K562 (cell line): Measurements from ENCODE around the gene ZDHHC14. TPM values are rescaled to one million over a fixed set of nuclear protein-coding genes. Genes with fewer than 3 reads are reported as not detected.

Experiments used
- BRD4 ChIP-seq: fragments of 200-600 bp; sonication (generic); IDR thresholded peaks from 2 replicates; pipeline ENCODE4 v1.6.1; 2017; ENCODE audit warnings: inconsistent platforms
- CBX1 ChIP-seq: sonication (generic); IDR thresholded peaks from 2 replicates; pipeline ENCODE4 v1.6.1; 2016; ENCODE audit warnings: antibody characterized with exemption, low read depth, mild to moderate bottlenecking
- DACH1 ChIP-seq: fragments of 450-650 bp; IDR thresholded peaks from 2 replicates; pipeline ENCODE4 v1.6.1; 2018; ENCODE audit not compliant: partially characterized antibody
- DDX20 ChIP-seq: fragments of 450-650 bp; IDR thresholded peaks from 2 replicates; pipeline ENCODE4 v1.6.1; 2016; ENCODE audit warnings: missing genetic modification characterization, low read depth, mild to moderate bottlenecking, missing compliant biosample characterization, moderate library complexity
- ZBTB17 ChIP-seq: fragments of 450-650 bp; formaldehyde crosslinking; IDR thresholded peaks from 2 replicates; pipeline ENCODE4 v1.4.0; 2020; ENCODE audit warnings: mild to moderate bottlenecking
- ZNF324 ChIP-seq: fragments of 250-450 bp; sonication (Bioruptor Pico); IDR thresholded peaks from 2 replicates; pipeline ENCODE4 v1.4.0; 2020; ENCODE audit warnings: mild to moderate bottlenecking
- ZNF589 ChIP-seq: fragments of 200-800 bp; sonication (Bioruptor generic); IDR thresholded peaks from 2 replicates; pipeline ENCODE4 v1.6.1; 2016; ENCODE audit warnings: low read depth, missing genetic modification characterization, missing compliant biosample characterization
- ZNF592 ChIP-seq: fragments of 450-650 bp; IDR thresholded peaks from 2 replicates; pipeline ENCODE4 v1.6.1; 2017; ENCODE audit warnings: antibody characterized with exemption, mild to moderate bottlenecking
- polyA plus RNA-seq, 8 experiments: library from polyadenylated mRNA; depleted of rRNA in 4 of 8; stranded (reverse) in 5 of 8; unstranded in 3 of 8; fragments of >200 nt; fragmentation: Nextera tagmentation in 2 of 8; fragmentation: Illumina TruSeq in 1 of 8; extraction: Ambion mirVana in 2 of 8; extraction: Trizol in 1 of 8; gene quantifications; 2 replicates each; pipeline versions ENCODE4 v1.2.1 to v1.2.3, GENCODE V29; 2011 to 2014; ENCODE audit warnings: inconsistent platforms in 1 of 8, missing spikeins in 1 of 8
- total RNA-seq, 7 experiments: library from RNA; depleted of rRNA in 6 of 7; stranded (reverse); fragments of >200 nt in 6 of 7; fragmentation: Illumina TruSeq in 2 of 7; extraction: Trizol in 2 of 7; gene quantifications; 2 replicates each; pipeline versions ENCODE4 v1.2.1 to v1.2.3, GENCODE V29; 2011 to 2021; ENCODE audit warnings: low replicate concordance in 1 of 7

The ZDHHC14 gene
- total and polyA plus RNA-seq, 9 of the 15 experiments (the other 6 are each of a cell fraction or from before 2014, with no cell fraction given), result 0.92 to 23.1 (median 13.8) TPM

- TF ChIP-seq ZNF592, result peak; percentile 80
- TF ChIP-seq ZNF589 (CRISPR knock-in tag), result 0 out of 2 replicates have a peak, but pooled peaks have one; percentile 2
- TF ChIP-seq CBX1, result 0 out of 2 replicates have a peak, but pooled peaks have one; percentile 46
- 0 out of 2 replicates have a peak, but pooled peaks have one; percentile 12 for TF ChIP-seq BRD4
- no peak for TF ChIP-seq ZNF324 (CRISPR knock-in tag)
- TF ChIP-seq DACH1, result peak; percentile 63
- TF ChIP-seq ZBTB17, result no peak
- TF ChIP-seq DDX20 (tag), result peak; percentile 12; the same call in 1 of the 2 replicates
Measured at GRCh38 chr6:157513619-157514485, 132.9 kb downstream of the ZDHHC14 start (continued).
